HepG2 (cell line): Measurements from ENCODE around the gene CTXN1. TPM values are rescaled to one million over a fixed set of nuclear protein-coding genes. Genes with fewer than 3 reads are reported as not detected.
A peak's percentile ranks its signal among the peaks of the same experiment; 100 is the strongest.

Experiments
- DNMT1 ChIP-seq: sonication (generic); formaldehyde crosslinking; IDR thresholded peaks from 2 replicates; pipeline ENCODE4 v1.5.1; 2020; ENCODE audit warnings: mild to moderate bottlenecking, missing genetic modification reagents
- ELF4 ChIP-seq: sonication (generic); formaldehyde crosslinking; IDR thresholded peaks from 2 replicates; pipeline ENCODE4 v1.5.0; 2020; ENCODE audit warnings: missing genetic modification reagents, mild to moderate bottlenecking, moderate library complexity, borderline replicate concordance
- MXD1 ChIP-seq: sonication (generic); formaldehyde crosslinking; IDR thresholded peaks from 2 replicates; pipeline ENCODE4 v1.4.0; 2020; ENCODE audit warnings: mild to moderate bottlenecking, missing genetic modification reagents
- PHF21A ChIP-seq: sonication (generic); formaldehyde crosslinking; IDR thresholded peaks from 2 replicates; pipeline ENCODE4 v1.5.0; 2020; ENCODE audit warnings: mild to moderate bottlenecking, missing genetic modification reagents
- PHF8 ChIP-seq: sonication (generic); formaldehyde crosslinking; IDR thresholded peaks from 2 replicates; pipeline ENCODE4 v1.5.0; 2020; ENCODE audit warnings: missing genetic modification reagents
- REPIN1 ChIP-seq: sonication (generic); formaldehyde crosslinking; IDR thresholded peaks from 2 replicates; pipeline ENCODE4 v1.8.0; 2022; ENCODE audit warnings: missing genetic modification reagents, low read depth, mild to moderate bottlenecking, borderline replicate concordance
- SRSF9 ChIP-seq: fragments of 200-400 bp; formaldehyde crosslinking; IDR thresholded peaks from 2 replicates; pipeline ENCODE4 v1.6.1; 2018; ENCODE audit warnings: borderline replicate concordance, mild to moderate bottlenecking, low read depth, low read length; ENCODE audit not compliant: insufficient read depth, poor library complexity, severe bottlenecking
- YY1 ChIP-seq: IDR thresholded peaks from 2 replicates; pipeline ENCODE4 v1.6.1; 2011; ENCODE audit warnings: low read length, low read depth, moderate library complexity, mild to moderate bottlenecking; ENCODE audit not compliant: insufficient read depth, insufficient replicate concordance
- ZBTB46 ChIP-seq: sonication (generic); formaldehyde crosslinking; IDR thresholded peaks from 2 replicates; pipeline ENCODE4 v1.4.0; 2020; ENCODE audit warnings: mild to moderate bottlenecking, missing genetic modification reagents, borderline replicate concordance
- ZNF234 ChIP-seq: sonication (generic); formaldehyde crosslinking; conservative IDR thresholded peaks from 2 replicates; pipeline ENCODE4 v1.5.1; 2020; ENCODE audit warnings: mild to moderate bottlenecking, missing genetic modification reagents
- ZNF235 ChIP-seq: sonication (generic); formaldehyde crosslinking; IDR thresholded peaks from 2 replicates; pipeline ENCODE4 v1.8.1; 2023; ENCODE audit warnings: mild to moderate bottlenecking, missing genetic modification reagents, borderline replicate concordance
- ZNF264 ChIP-seq: sonication (generic); formaldehyde crosslinking; IDR thresholded peaks from 2 replicates; pipeline ENCODE4 v1.4.0; 2020; ENCODE audit warnings: missing genetic modification reagents
- ZNF326 ChIP-seq: sonication (generic); formaldehyde crosslinking; IDR thresholded peaks from 2 replicates; pipeline ENCODE4 v1.4.0; 2020; ENCODE audit warnings: missing genetic modification reagents, borderline replicate concordance
- ZNF496 ChIP-seq: sonication (generic); formaldehyde crosslinking; IDR thresholded peaks from 2 replicates; pipeline ENCODE4 v1.8.1; 2023; ENCODE audit warnings: mild to moderate bottlenecking, moderate library complexity, missing genetic modification reagents; ENCODE audit not compliant: insufficient replicate concordance
- ZNF773 ChIP-seq: sonication (generic); formaldehyde crosslinking; IDR thresholded peaks from 2 replicates; pipeline ENCODE4 v1.4.0; 2020; ENCODE audit warnings: missing genetic modification reagents, borderline replicate concordance
- polyA plus RNA-seq, 8 experiments: library from polyadenylated mRNA; depleted of rRNA in 3 of 8; stranded (reverse) in 7 of 8; unstranded in 1 of 8; fragments of >200 nt; fragmentation: Illumina TruSeq in 4 of 8; extraction: Trizol in 4 of 8; gene quantifications; 2 replicates each; pipeline versions ENCODE4 v1.2.1 to v1.2.3, GENCODE V29; 2011 to 2016; ENCODE audit warnings: low read depth in 4 of 8, missing spikeins in 1 of 8, mixed read lengths in 1 of 8; ENCODE audit not compliant: insufficient read depth in 1 of 8
- total RNA-seq, 5 experiments: library from RNA; depleted of rRNA; stranded (reverse); fragments of >200 nt; fragmentation: Illumina TruSeq; extraction: Trizol; gene quantifications; 2 replicates each; pipeline ENCODE4 v1.2.3, GENCODE V29; 2016; ENCODE audit warnings: low read depth in 1 of 5
- TF ChIP-seq, protein P1 (sequence below): sonication (generic); formaldehyde crosslinking; IDR thresholded peaks from 2 replicates; pipeline ENCODE4 v1.5.1; 2020; ENCODE audit warnings: mild to moderate bottlenecking, missing genetic modification reagents, moderate library complexity
- TF ChIP-seq, protein P2 (sequence below): IDR thresholded peaks from 2 replicates; pipeline ENCODE4 v1.6.1; 2016; ENCODE audit warnings: missing biosample characterization, missing genetic modification reagents, low read depth
- TF ChIP-seq, protein P3 (sequence below): sonication (generic); formaldehyde crosslinking; IDR thresholded peaks from 2 replicates; pipeline ENCODE4 v1.9.0; 2021; ENCODE audit warnings: missing genetic modification reagents, borderline replicate concordance
- TF ChIP-seq, protein P4 (sequence below): sonication (generic); formaldehyde crosslinking; IDR thresholded peaks from 2 replicates; pipeline ENCODE4 v1.4.0; 2020; ENCODE audit warnings: missing genetic modification reagents
- TF ChIP-seq, protein P5 (sequence below): sonication (generic); formaldehyde crosslinking; IDR thresholded peaks from 2 replicates; pipeline ENCODE4 v1.4.0; 2020; ENCODE audit warnings: missing genetic modification reagents

CTXN1 gene
- total and polyA plus RNA-seq, 2 of the 13 experiments (the other 11 are each of a cell fraction or from before 2014, with no cell fraction given) = 0.11 TPM; not detected in 1

DNA sequence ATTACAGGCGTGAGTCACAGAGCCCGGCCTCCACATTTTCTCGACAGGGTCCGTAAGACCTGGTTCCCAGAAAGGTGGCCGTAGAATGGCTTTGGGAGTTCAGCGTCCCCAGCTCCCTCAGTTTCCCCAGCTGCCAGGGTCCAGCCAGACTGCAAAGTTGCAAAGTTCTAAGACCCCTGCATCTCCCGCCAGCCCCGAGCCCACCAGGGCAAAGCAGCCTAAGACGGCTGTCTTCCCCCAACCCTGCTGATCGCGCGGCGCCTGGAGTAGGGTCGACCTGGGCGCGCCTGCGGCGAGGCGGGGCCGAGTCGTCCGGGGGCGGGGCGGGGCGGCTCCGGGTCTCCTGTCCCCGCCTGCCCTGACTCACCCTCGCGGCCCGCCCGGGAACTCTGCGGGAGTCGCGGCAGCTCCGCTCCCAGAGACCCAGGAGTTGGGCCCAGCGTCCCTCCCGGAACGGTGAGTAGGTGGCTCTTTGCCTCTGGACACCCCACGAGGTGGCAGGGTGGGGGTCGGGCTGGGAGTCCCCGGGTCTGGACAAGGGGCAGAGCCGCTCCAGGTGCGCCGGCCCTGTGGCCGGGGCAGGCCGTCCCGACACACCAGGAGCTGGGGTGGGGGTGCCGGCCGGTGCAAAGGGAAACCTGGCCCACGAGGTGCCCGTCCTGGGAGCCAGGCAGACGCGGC lies 37.6 kb downstream of the CTXN1 start, which contains the start of gene LRRC8E (continued):
- TF ChIP-seq, protein P1, sequence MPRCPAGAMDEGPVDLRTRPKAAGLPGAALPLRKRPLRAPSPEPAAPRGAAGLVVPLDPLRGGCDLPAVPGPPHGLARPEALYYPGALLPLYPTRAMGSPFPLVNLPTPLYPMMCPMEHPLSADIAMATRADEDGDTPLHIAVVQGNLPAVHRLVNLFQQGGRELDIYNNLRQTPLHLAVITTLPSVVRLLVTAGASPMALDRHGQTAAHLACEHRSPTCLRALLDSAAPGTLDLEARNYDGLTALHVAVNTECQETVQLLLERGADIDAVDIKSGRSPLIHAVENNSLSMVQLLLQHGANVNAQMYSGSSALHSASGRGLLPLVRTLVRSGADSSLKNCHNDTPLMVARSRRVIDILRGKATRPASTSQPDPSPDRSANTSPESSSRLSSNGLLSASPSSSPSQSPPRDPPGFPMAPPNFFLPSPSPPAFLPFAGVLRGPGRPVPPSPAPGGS = no peak
- TF ChIP-seq ELF4 (CRISPR knock-in tag) (no peak), DNMT1 (no peak), ZBTB46 (CRISPR knock-in tag) (no peak), REPIN1 (CRISPR knock-in tag) (no peak), ZNF264 (CRISPR knock-in tag) (0 out of 2 replicates have a peak, but pooled peaks have one; percentile 42), ZNF773 (CRISPR knock-in tag) (no peak), PHF8 (peak; percentile 93), ZNF234 (CRISPR knock-in tag) (no peak), SRSF9 (no peak), ZNF235 (CRISPR knock-in tag) (peak; percentile 51; the same call in 1 of the 2 replicates), ZNF326 (CRISPR knock-in tag) (no peak), ZNF496 (no peak), YY1 (no peak), PHF21A (CRISPR knock-in tag) (peak; percentile 60), MXD1 (peak; percentile 66)
- TF ChIP-seq, protein P2, sequence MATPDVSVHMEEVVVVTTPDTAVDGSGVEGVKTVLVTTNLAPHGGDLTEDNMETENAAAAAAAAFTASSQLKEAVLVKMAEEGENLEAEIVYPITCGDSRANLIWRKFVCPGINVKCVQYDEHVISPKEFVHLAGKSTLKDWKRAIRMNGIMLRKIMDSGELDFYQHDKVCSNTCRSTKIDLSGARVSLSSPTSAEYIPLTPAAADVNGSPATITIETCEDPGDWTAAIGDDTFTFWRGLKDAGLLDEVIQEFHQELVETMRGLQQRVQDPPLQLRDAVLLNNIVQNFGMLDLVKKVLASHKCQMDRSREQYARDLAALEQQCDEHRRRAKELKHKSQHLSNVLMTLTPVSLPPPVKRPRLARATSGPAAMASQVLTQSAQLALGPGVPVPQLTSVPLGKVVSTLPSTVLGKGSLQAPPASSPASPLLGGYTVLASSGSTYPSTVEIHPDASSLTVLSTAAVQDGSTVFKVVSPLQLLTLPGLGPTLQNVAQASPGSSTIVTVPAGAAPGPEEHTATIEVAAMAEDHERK (CRISPR knock-in tag) = no peak
- TF ChIP-seq, protein P3, sequence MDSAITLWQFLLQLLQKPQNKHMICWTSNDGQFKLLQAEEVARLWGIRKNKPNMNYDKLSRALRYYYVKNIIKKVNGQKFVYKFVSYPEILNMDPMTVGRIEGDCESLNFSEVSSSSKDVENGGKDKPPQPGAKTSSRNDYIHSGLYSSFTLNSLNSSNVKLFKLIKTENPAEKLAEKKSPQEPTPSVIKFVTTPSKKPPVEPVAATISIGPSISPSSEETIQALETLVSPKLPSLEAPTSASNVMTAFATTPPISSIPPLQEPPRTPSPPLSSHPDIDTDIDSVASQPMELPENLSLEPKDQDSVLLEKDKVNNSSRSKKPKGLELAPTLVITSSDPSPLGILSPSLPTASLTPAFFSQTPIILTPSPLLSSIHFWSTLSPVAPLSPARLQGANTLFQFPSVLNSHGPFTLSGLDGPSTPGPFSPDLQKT (CRISPR knock-in tag) = no peak
- TF ChIP-seq, protein P4, sequence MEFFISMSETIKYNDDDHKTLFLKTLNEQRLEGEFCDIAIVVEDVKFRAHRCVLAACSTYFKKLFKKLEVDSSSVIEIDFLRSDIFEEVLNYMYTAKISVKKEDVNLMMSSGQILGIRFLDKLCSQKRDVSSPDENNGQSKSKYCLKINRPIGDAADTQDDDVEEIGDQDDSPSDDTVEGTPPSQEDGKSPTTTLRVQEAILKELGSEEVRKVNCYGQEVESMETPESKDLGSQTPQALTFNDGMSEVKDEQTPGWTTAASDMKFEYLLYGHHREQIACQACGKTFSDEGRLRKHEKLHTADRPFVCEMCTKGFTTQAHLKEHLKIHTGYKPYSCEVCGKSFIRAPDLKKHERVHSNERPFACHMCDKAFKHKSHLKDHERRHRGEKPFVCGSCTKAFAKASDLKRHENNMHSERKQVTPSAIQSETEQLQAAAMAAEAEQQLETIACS (CRISPR knock-in tag) = no peak
- TF ChIP-seq, protein P5, sequence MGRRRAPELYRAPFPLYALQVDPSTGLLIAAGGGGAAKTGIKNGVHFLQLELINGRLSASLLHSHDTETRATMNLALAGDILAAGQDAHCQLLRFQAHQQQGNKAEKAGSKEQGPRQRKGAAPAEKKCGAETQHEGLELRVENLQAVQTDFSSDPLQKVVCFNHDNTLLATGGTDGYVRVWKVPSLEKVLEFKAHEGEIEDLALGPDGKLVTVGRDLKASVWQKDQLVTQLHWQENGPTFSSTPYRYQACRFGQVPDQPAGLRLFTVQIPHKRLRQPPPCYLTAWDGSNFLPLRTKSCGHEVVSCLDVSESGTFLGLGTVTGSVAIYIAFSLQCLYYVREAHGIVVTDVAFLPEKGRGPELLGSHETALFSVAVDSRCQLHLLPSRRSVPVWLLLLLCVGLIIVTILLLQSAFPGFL = no peak
